CD14-positive monocyte (primary cell): ENCODE results near the gene DGAT2. TPM values are rescaled to one million over a fixed set of nuclear protein-coding genes. Genes with fewer than 3 reads are reported as not detected.

Experiments used
- DNase-seq, 3 donors: peaks; one replicate each; pipeline ENCODE4 v3.0.0-alpha.2; 2011 to 2022
- H2AFZ ChIP-seq: 2 replicates; pipeline ENCODE4 v1.6.0; 2012; ENCODE audit warnings: mild to moderate bottlenecking, low read depth, low read length, inconsistent platforms; ENCODE audit not compliant: insufficient read depth, poor library complexity, severe bottlenecking
- H3K27ac ChIP-seq, 2 donors: 1 replicate in 1 of 2; 2 replicates in 1 of 2; pipeline ENCODE4 v1.5.1; 2012 to 2013; ENCODE audit warnings: low read length in 2 of 2, control low read depth in 1 of 2, inconsistent platforms in 1 of 2, low read depth in 1 of 2, mild to moderate bottlenecking in 1 of 2
- H3K27me3 ChIP-seq, 2 donors: one replicate each; pipeline versions ENCODE4 v1.6.0 to v1.6.1; 2011 to 2013; ENCODE audit warnings: low read length in 2 of 2; ENCODE audit not compliant: control insufficient read depth in 2 of 2, insufficient read depth in 2 of 2
- H3K36me3 ChIP-seq, 2 donors: replicated peaks in 1 of 2; 1 replicate in 1 of 2; 2 replicates in 1 of 2; pipeline versions ENCODE4 v1.5.1 to v1.6.1; 2012 to 2013; ENCODE audit warnings: low read length in 2 of 2, control low read depth in 1 of 2, inconsistent platforms in 1 of 2, mild to moderate bottlenecking in 1 of 2; ENCODE audit not compliant: insufficient read depth in 2 of 2, control insufficient read depth in 1 of 2
- H3K4me1 ChIP-seq, 2 donors: 1 replicate in 1 of 2; 2 replicates in 1 of 2; pipeline versions ENCODE4 v1.5.1 to v1.6.1; 2012 to 2013; ENCODE audit warnings: low read length in 2 of 2, control low read depth in 1 of 2, inconsistent platforms in 1 of 2, mild to moderate bottlenecking in 1 of 2, moderate library complexity in 1 of 2; ENCODE audit not compliant: insufficient read depth in 2 of 2, control insufficient read depth in 1 of 2
- H3K4me2 ChIP-seq: replicated peaks from 2 replicates; pipeline ENCODE3; 2012; ENCODE audit warnings: low read length, moderate library complexity, mild to moderate bottlenecking; ENCODE audit not compliant: poor library complexity, severe bottlenecking; ENCODE audit errors: extremely low read depth
- H3K4me3 ChIP-seq, 3 experiments: fragments of 200-600 bp in 1 of 3; sonication (generic) in 1 of 3; replicated peaks in 1 of 3; 1 replicate in 2 of 3; 2 replicates in 1 of 3; pipeline ENCODE4 v1.5.1; 2011 to 2013; ENCODE audit warnings: low read length in 3 of 3, mild to moderate bottlenecking in 3 of 3, control low read depth in 2 of 3, low read depth in 2 of 3, inconsistent platforms in 1 of 3, moderate library complexity in 1 of 3
- H3K79me2 ChIP-seq: 2 replicates; pipeline ENCODE4 v1.6.0; 2012; ENCODE audit warnings: mild to moderate bottlenecking, control low read depth, inconsistent platforms, low read length, moderate library complexity; ENCODE audit not compliant: insufficient read depth
- H3K9ac ChIP-seq: 2 replicates; pipeline ENCODE4 v1.6.0; 2017; ENCODE audit warnings: low read length, mild to moderate bottlenecking; ENCODE audit not compliant: insufficient read depth, poor library complexity, severe bottlenecking
- H3K9me3 ChIP-seq, 2 donors: replicated peaks in 1 of 2; 1 replicate in 1 of 2; 2 replicates in 1 of 2; pipeline versions ENCODE4 v1.5.1 to v1.6.1; 2012 to 2013; ENCODE audit warnings: low read length in 2 of 2, control low read depth in 1 of 2; ENCODE audit not compliant: control insufficient read depth in 1 of 2, insufficient read depth in 1 of 2
- H4K20me1 ChIP-seq: 2 replicates; pipeline ENCODE4 v1.6.0; 2012; ENCODE audit warnings: mild to moderate bottlenecking, low read length, control low read depth, moderate library complexity; ENCODE audit not compliant: insufficient read depth
- H3K27ac Mint-ChIP-seq, 7 donors: one replicate each; pipeline ENCODE4 v1.8.0; 2020; ENCODE audit warnings: mild to moderate bottlenecking in 7 of 7, mixed read lengths in 7 of 7, moderate library complexity in 6 of 7, inconsistent platforms in 2 of 7
- H3K27me3 Mint-ChIP-seq, 3 donors: one replicate each; pipeline ENCODE4 v1.8.0; 2021 to 2022; ENCODE audit warnings: low read depth in 3 of 3, mild to moderate bottlenecking in 3 of 3, mixed read lengths in 3 of 3, moderate library complexity in 3 of 3, inconsistent platforms in 1 of 3
- H3K36me3 Mint-ChIP-seq, 2 donors: one replicate each; pipeline ENCODE4 v1.8.0; 2020; ENCODE audit warnings: mixed read lengths in 2 of 2, inconsistent platforms in 1 of 2, mild to moderate bottlenecking in 1 of 2
- H3K4me1 Mint-ChIP-seq: one replicate; pipeline ENCODE4 v1.8.0; 2020; ENCODE audit warnings: mild to moderate bottlenecking, mixed read lengths
- H3K4me3 Mint-ChIP-seq, 2 donors: one replicate each; pipeline ENCODE4 v1.8.0; 2020; ENCODE audit warnings: mild to moderate bottlenecking in 2 of 2, mixed read lengths in 2 of 2, moderate library complexity in 1 of 2
- H3K9me3 Mint-ChIP-seq, 7 donors: one replicate each; pipeline ENCODE4 v1.8.0; 2020 to 2022; ENCODE audit warnings: mixed read lengths in 7 of 7, mild to moderate bottlenecking in 6 of 7, moderate library complexity in 6 of 7, inconsistent platforms in 2 of 7
- CTCF ChIP-seq: fragments of 200-600 bp; IDR thresholded peaks from one replicate; pipeline ENCODE4 v1.8.0; 2022; ENCODE audit warnings: antibody characterized with exemption, mild to moderate bottlenecking
- WGBS: methylation state at CpG from one replicate; pipeline ENCODE4 v1.1.5; 2013; ENCODE audit warnings: missing lambda C conversion rate; ENCODE audit not compliant: insufficient coverage; 5-methylcytosine and 5-hydroxymethylcytosine counted together
- intact Hi-C, 2 donors: fragments of 100-400 bp; cut with micrococcal nuclease; formaldehyde crosslinking; loops; one replicate each; pipeline versions ENCODE4 v1.15.0 to v1.15.1; 2023
- polyA plus RNA-seq, 3 donors: library from polyadenylated mRNA; depleted of rRNA in 1 of 3; unstranded in 2 of 3; stranded (reverse) in 1 of 3; fragments of 300-500 nt in 2 of 3; fragments of >200 nt in 1 of 3; fragmentation: Illumina TruSeq in 2 of 3; gene quantifications; 1 replicate in 2 of 3; 2 replicates in 1 of 3; pipeline ENCODE4 v1.2.3, GENCODE V29; 2012 to 2021

Gene DGAT2
- polyA plus RNA-seq, 3 donors = 7.0 to 18.4 (median 14.8) TPM

GRCh38 chr11:75809991-75810390 is 41.4 kb downstream of the DGAT2 start:
- peak overlapping the region in 1 of 3 experiments; percentile 33 for H3K4me3 ChIP-seq
- H2AFZ ChIP-seq = no peak overlapping the region
- Mint-ChIP-seq H3K27me3 (no peaks in the 10 kb centered on the region), H3K4me1 (peaks cover 44% of the 10 kb centered on the region), H3K9me3 (peaks cover 0 to 3% (median 0%) of the 10 kb centered on the region in 7 donors), H3K4me3 (peak overlapping the region in 1 of 2 donors; percentile 63), H3K27ac (peak overlapping the region in 6 of 7 donors; percentile 81 to 92 (median 88)), H3K36me3 (no peaks in the 10 kb centered on the region)
- no peaks in the 10 kb centered on the region for H4K20me1 ChIP-seq
- H3K79me2 ChIP-seq = peaks cover 17% of the 10 kb centered on the region
- no peaks in the 10 kb centered on the region for H3K9me3 ChIP-seq
- peaks cover 39 to 41% of the 10 kb centered on the region in 2 donors for H3K4me1 ChIP-seq
- TF ChIP-seq CTCF = no peak
- H3K4me2 ChIP-seq = peak overlapping the region; percentile 51
- peak overlapping the region; percentile 53 to 76 for H3K27ac ChIP-seq
- no peaks in the 10 kb centered on the region for H3K36me3 ChIP-seq
- 100% methylated on average over 1 of the region's 2 CpGs for WGBS
- DNase-seq = peak in 1 of 3 donors; percentile 37
- no peak overlapping the region for H3K9ac ChIP-seq
- no peaks in the 10 kb centered on the region for H3K27me3 ChIP-seq
- intact Hi-C loops = loop anchor here in 1 of 2 donors (5.0 to 10.0 kb wide), 4 partner anchors 38 to 345 kb away; no protein-coding TSS in a partner anchor

GRCh38 chr11:75810637-75811390 is 42.2 kb downstream of the DGAT2 start:
- intact Hi-C loops = loop anchor here in 1 of 2 donors (5.0 kb wide), 1 partner anchor 39 kb away; no protein-coding TSS in a partner anchor
- Histone ChIP-seq H3K9ac (no peak overlapping the region), H3K27ac (peak overlapping the region; percentile 53 to 76), H3K36me3 (no peaks in the 10 kb centered on the region), H3K4me3 (peak overlapping the region in 1 of 3 experiments; percentile 33), H3K4me1 (peaks cover 40 to 41% of the 10 kb centered on the region in 2 donors), H2AFZ (peak overlapping the region; percentile 36), H4K20me1 (no peaks in the 10 kb centered on the region), H3K27me3 (no peaks in the 10 kb centered on the region), H3K9me3 (no peaks in the 10 kb centered on the region), H3K79me2 (peaks cover 24% of the 10 kb centered on the region), H3K4me2 (peak overlapping the region; percentile 51)
- DNase-seq = peak; percentile 49 to 58 (median 52)
- Mint-ChIP-seq H3K4me1 (peaks cover 44% of the 10 kb centered on the region), H3K4me3 (peak overlapping the region; percentile 31 to 63), H3K36me3 (no peaks in the 10 kb centered on the region), H3K9me3 (peaks cover 0 to 3% (median 0%) of the 10 kb centered on the region in 7 donors), H3K27ac (peak overlapping the region; percentile 81 to 92 (median 88)), H3K27me3 (no peaks in the 10 kb centered on the region)
- no peak for TF ChIP-seq CTCF
- 17% methylated on average over 7 of the region's 8 CpGs for WGBS
